Gastroesophageal sphincter (tissue), 4 donors: Measurements from ENCODE around the gene HOXD13. TPM values are rescaled to one million over a fixed set of nuclear protein-coding genes. Genes with fewer than 3 reads are reported as not detected.
A peak's percentile ranks its signal among the peaks of the same experiment; 100 is the strongest.

Experiments used
- ATAC-seq: fragments of 150-250 bp; one replicate; pipeline ENCODE4 v1.9.1; 2016; ENCODE audit warnings: mild to moderate bottlenecking, moderate library complexity
- H3K27ac ChIP-seq, 4 donors: fragments of 200-600 bp; sonication (generic) in 3 of 4; 1 replicate in 3 of 4; 2 replicates in 1 of 4; pipeline ENCODE4 v1.5.1; 2016 to 2019
- H3K27me3 ChIP-seq: fragments of 200-600 bp; sonication (generic); one replicate; pipeline ENCODE4 v1.5.1; 2019
- H3K36me3 ChIP-seq, 2 donors: fragments of 200-600 bp; sonication (generic); one replicate each; pipeline ENCODE4 v1.5.1; 2019; ENCODE audit warnings: control low read depth in 1 of 2
- H3K4me1 ChIP-seq, 3 donors: fragments of 200-600 bp; sonication (generic); 1 replicate in 2 of 3; 2 replicates in 1 of 3; pipeline ENCODE4 v1.5.1; 2016 to 2019; ENCODE audit warnings: control low read depth in 2 of 3
- H3K4me3 ChIP-seq, 2 donors: fragments of 200-600 bp; sonication (generic); one replicate each; pipeline ENCODE4 v1.5.1; 2019; ENCODE audit warnings: mild to moderate bottlenecking in 1 of 2, moderate library complexity in 1 of 2
- H3K9me3 ChIP-seq, 3 donors: fragments of 200-600 bp; sonication (generic); one replicate each; pipeline ENCODE4 v1.5.1; 2017 to 2019; ENCODE audit warnings: control low read depth in 2 of 3
- EP300 ChIP-seq: sonication (generic); formaldehyde crosslinking; IDR thresholded peaks from one replicate; pipeline ENCODE4 v1.6.1; 2017; ENCODE audit warnings: antibody characterized with exemption, mild to moderate bottlenecking
- POLR2A ChIP-seq, 2 donors: fragments of 450-650 bp; IDR thresholded peaks; one replicate each; pipeline ENCODE4 v1.6.1; 2017; ENCODE audit warnings: antibody characterized with exemption in 2 of 2, mild to moderate bottlenecking in 2 of 2, moderate library complexity in 1 of 2
- POLR2AphosphoS5 ChIP-seq: sonication (generic); formaldehyde crosslinking; IDR thresholded peaks from one replicate; pipeline ENCODE4 v1.6.1; 2017; ENCODE audit warnings: antibody characterized with exemption
- WGBS, 2 donors: methylation state at CpG; one replicate each; pipeline ENCODE4 v1.1.5; 2018; ENCODE audit warnings: low coverage in 1 of 2; 5-methylcytosine and 5-hydroxymethylcytosine counted together
- total RNA-seq, 4 donors: library from RNA; depleted of rRNA; stranded (reverse); fragments of >200 nt; gene quantifications; one replicate each; pipeline ENCODE4 v1.1.0, GENCODE V29; 2016
- TF ChIP-seq, protein P1 (sequence below), 4 experiments: fragments of 200-600 bp in 2 of 4; fragments of 450-650 bp in 2 of 4; sonication (generic) in 1 of 4; IDR thresholded peaks; one replicate each; pipeline ENCODE4 v1.5.1; 2017 to 2019; ENCODE audit warnings: antibody characterized with exemption in 4 of 4, mild to moderate bottlenecking in 2 of 4, moderate library complexity in 2 of 4

The HOXD13 gene
- total RNA-seq, 4 donors from 2014 or later, result not detected

DNA sequence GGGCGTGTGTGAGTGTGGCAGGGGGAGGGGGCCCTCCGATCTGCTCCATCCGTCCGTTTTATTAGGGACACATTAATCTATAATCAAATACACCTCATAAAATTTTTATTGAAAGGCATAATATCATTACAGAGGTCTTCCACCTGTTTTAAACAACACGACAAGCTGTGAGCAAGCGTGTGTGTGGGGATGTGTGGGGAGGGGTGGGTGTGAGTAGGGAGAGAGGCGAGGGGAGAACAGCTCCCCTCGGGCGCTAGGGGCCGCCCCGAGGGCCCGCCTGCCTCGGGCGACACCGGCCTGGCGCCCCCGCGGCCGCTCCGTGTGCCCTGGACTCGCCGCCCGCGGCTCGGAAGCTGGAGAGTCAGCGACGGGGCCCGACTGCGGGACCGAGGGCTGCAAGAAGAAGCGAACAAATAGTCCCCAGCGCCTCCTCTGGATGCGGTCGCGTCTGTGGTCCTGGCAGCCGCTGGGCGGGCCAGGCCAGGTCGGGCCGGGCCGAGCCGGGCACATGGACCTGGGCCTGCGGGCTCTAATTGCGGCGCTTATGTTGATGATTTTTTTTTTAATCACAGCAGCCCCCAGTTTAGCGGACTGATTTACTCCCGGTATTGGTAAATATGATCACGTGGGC, 29.6 kb downstream of the HOXD13 start:
- Histone ChIP-seq H3K9me3 (no peaks in the 10 kb centered on the region), H3K4me3 (peak overlapping the region; percentile 19 to 54), H3K27ac (peak overlapping the region in 2 of 4 donors; percentile 1 to 58), H3K4me1 (peaks cover 0 to 33% (median 14%) of the 10 kb centered on the region in 3 donors), H3K36me3 (no peaks in the 10 kb centered on the region), H3K27me3 (peaks cover 100% of the 10 kb centered on the region)
- no peak for ATAC-seq
- TF ChIP-seq POLR2AphosphoS5 (no peak), POLR2A (IDR thresholded peaks at IDR 0.05) (no peak), EP300 (no peak)
- TF ChIP-seq, protein P1, sequence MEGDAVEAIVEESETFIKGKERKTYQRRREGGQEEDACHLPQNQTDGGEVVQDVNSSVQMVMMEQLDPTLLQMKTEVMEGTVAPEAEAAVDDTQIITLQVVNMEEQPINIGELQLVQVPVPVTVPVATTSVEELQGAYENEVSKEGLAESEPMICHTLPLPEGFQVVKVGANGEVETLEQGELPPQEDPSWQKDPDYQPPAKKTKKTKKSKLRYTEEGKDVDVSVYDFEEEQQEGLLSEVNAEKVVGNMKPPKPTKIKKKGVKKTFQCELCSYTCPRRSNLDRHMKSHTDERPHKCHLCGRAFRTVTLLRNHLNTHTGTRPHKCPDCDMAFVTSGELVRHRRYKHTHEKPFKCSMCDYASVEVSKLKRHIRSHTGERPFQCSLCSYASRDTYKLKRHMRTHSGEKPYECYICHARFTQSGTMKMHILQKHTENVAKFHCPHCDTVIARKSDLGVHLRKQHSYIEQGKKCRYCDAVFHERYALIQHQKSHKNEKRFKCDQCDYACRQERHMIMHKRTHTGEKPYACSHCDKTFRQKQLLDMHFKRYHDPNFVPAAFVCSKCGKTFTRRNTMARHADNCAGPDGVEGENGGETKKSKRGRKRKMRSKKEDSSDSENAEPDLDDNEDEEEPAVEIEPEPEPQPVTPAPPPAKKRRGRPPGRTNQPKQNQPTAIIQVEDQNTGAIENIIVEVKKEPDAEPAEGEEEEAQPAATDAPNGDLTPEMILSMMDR (IDR thresholded peaks at IDR 0.05), result no peak
- 6% methylated on average over 7 of the region's 47 CpGs; no CpG with 5 or more reads in 1 of the 2 donors for WGBS, 2 donors

DNA sequence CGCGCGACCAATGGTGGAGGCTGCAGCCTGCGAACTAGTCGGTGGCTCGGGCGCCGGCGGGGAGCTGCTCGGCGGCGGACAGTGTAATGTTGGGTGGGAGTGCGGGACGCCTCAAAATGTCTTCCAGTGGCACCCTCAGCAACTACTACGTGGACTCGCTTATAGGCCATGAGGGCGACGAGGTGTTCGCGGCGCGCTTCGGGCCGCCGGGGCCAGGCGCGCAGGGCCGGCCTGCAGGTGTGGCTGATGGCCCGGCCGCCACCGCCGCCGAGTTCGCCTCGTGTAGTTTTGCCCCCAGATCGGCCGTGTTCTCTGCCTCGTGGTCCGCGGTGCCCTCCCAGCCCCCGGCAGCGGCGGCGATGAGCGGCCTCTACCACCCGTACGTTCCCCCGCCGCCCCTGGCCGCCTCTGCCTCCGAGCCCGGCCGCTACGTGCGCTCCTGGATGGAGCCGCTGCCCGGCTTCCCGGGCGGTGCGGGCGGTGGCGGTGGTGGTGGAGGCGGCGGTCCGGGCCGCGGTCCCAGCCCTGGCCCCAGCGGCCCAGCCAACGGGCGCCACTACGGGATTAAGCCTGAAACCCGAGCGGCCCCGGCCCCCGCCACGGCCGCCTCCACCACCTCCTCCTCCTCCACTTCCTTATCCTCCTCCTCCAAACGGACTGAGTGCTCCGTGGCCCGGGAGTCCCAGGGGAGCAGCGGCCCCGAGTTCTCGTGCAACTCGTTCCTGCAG, 30.3 kb downstream of the HOXD13 start, which contains the start of gene HOXD9:
Gene HOXD9, plus strand, starts transcription at position 37 of the 728 bp plus-strand sequence. Its CDS starts 50 bp downstream, at position 87.
- Histone ChIP-seq H3K4me1 (peaks cover 0 to 36% (median 14%) of the 10 kb centered on the region in 3 donors), H3K9me3 (no peaks in the 10 kb centered on the region), H3K27ac (peak within 1 kb of the TSS in 3 of 4 donors; percentile 1 to 58 (median 35)), H3K36me3 (no peaks in the 10 kb centered on the region), H3K4me3 (peak within 1 kb of the TSS; percentile 19 to 54), H3K27me3 (peaks cover 100% of the 10 kb centered on the region)
- TF ChIP-seq, protein P1 (IDR thresholded peaks at IDR 0.05), result no peak
- TF ChIP-seq POLR2A (IDR thresholded peaks at IDR 0.05), result peak in 1 of 2 donors; percentile 3
- ATAC-seq, result peak; percentile 56
- 0% methylated on average over 8 of the region's 84 CpGs; no CpG with 5 or more reads in 1 of the 2 donors for WGBS, 2 donors

DNA sequence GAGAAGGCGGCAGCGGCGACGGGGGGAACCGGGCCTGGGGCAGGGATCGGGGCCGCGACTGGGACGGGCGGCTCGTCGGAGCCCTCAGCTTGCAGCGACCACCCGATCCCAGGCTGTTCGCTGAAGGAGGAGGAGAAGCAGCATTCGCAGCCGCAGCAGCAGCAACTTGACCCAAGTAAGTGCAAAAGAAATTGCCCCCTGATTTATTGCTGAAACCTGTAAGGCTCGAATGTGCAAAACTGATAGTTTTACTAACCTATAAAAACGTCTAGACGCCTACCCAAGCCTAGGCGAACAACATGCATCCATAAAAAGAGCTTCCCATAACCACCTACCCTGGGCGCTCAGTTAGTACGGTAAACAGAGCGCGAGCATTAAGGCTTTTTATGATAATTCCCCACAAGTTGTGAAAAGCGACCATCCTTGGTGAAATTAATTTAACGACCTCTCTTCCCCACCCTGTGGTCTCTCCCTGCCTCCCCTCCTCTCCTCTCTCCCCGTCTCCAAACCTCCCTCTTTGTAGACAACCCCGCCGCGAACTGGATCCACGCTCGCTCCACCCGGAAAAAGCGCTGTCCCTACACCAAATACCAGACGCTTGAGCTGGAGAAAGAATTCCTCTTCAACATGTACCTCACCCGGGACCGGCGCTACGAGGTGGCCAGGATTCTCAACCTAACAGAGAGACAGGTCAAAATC, 31.0 kb downstream of the HOXD13 start:
- TF ChIP-seq POLR2A (IDR thresholded peaks at IDR 0.05) (no peak), POLR2AphosphoS5 (no peak), EP300 (no peak)
- TF ChIP-seq, protein P1 (IDR thresholded peaks at IDR 0.05), result no peak
- Histone ChIP-seq H3K9me3 (no peaks in the 10 kb centered on the region), H3K36me3 (no peaks in the 10 kb centered on the region), H3K27me3 (peaks cover 100% of the 10 kb centered on the region), H3K4me3 (peak overlapping the region in 1 of 2 donors; percentile 54), H3K4me1 (peaks cover 0 to 43% (median 14%) of the 10 kb centered on the region in 3 donors), H3K27ac (no peak overlapping the region)
- no peak for ATAC-seq
- WGBS, 2 donors, result 6 to 10% methylated on average over 15 to 20 of the region's 40 CpGs

DNA sequence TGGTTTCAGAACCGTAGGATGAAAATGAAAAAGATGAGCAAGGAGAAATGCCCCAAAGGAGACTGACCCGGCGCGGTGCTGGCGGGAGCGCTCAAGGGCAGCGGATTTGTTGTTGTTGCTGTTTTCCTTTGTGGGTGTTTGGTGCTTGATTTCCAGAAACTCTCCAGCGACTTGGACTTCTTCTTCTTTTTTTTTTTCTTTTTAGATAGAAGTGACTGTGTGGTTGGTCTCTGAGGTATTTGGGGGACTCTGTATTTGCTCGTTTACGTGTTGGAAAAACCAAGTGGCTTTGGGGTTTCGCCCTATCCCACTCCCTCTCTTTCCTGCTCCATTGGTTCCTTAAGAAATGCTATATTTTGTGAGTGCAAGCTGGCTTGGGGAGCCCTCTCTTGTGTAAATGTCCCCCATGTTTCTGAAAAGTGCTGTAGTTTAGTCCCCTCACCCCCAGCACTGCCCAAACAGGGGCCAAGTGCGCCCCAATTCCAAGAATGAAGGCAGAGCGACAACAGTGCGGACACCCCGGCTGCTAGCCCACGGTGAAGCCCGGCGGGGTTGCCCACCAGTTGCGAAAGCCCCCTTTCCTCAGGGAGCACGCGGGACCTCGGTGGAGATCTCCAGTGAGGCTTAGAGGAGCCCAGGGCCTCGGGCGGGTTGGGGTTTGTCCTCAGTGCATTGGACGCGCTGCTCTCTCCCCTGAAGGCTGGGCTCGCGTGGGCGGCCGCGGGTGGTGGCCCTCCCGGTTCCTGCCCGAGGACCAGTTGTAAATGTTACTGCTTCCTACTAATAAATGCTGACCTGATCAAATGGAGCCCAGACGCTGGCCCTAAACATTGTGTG, 31.8 kb downstream of the HOXD13 start:
- H3K27me3 ChIP-seq, result peaks cover 100% of the 10 kb centered on the region
- no peak for ATAC-seq
- no peaks in the 10 kb centered on the region for H3K9me3 ChIP-seq
- TF ChIP-seq EP300 (no peak), POLR2AphosphoS5 (no peak), POLR2A (IDR thresholded peaks at IDR 0.05) (no peak)
- TF ChIP-seq, protein P1 (IDR thresholded peaks at IDR 0.05), result no peak
- 17 to 20% methylated on average over 12 to 13 of the region's 34 CpGs for WGBS, 2 donors
- H3K27ac ChIP-seq, result no peak overlapping the region
- H3K36me3 ChIP-seq, result no peaks in the 10 kb centered on the region
- peak overlapping the region in 1 of 2 donors; percentile 54 for H3K4me3 ChIP-seq
- peaks cover 0 to 51% (median 15%) of the 10 kb centered on the region in 3 donors for H3K4me1 ChIP-seq
